Thyroid gland (tissue), 4 donors: ENCODE data around the gene DCLK2.

Experiments
- POLR2A ChIP-seq, 2 donors: fragments of 450-650 bp; IDR thresholded peaks; one replicate each; pipeline ENCODE4 v1.6.1; 2017; ENCODE audit warnings: antibody characterized with exemption in 2 of 2, mild to moderate bottlenecking in 2 of 2, moderate library complexity in 1 of 2
- TF ChIP-seq, protein P1 (sequence below), 6 experiments: fragments of 200-600 bp in 3 of 6; fragments of 450-650 bp in 3 of 6; sonication (generic) in 3 of 6; IDR thresholded peaks; one replicate each; pipeline ENCODE4 v1.5.1; 2016 to 2019; ENCODE audit warnings: antibody characterized with exemption in 6 of 6, mild to moderate bottlenecking in 2 of 6, inconsistent platforms in 1 of 6, moderate library complexity in 1 of 6

DNA sequence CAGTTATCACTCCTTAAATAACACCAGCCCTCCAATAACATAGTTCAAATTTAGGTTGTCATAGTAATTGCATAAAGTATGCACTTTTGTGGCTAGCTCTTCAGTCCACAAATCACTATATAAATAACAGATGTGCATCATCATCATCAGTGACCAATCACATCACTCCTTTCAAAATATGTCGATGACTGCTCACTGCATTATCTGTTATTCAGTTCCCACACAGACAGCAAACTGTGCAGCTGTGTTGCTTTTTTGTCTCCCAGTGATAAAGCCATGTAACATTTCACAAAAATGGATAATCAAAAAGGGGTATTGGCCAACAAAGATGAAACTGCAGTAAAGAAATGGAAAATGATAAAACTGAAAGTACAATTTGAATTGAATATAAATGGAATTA is 205.4 kb downstream of the DCLK2 start:
- TF ChIP-seq, protein P1, sequence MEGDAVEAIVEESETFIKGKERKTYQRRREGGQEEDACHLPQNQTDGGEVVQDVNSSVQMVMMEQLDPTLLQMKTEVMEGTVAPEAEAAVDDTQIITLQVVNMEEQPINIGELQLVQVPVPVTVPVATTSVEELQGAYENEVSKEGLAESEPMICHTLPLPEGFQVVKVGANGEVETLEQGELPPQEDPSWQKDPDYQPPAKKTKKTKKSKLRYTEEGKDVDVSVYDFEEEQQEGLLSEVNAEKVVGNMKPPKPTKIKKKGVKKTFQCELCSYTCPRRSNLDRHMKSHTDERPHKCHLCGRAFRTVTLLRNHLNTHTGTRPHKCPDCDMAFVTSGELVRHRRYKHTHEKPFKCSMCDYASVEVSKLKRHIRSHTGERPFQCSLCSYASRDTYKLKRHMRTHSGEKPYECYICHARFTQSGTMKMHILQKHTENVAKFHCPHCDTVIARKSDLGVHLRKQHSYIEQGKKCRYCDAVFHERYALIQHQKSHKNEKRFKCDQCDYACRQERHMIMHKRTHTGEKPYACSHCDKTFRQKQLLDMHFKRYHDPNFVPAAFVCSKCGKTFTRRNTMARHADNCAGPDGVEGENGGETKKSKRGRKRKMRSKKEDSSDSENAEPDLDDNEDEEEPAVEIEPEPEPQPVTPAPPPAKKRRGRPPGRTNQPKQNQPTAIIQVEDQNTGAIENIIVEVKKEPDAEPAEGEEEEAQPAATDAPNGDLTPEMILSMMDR (IDR thresholded peaks at IDR 0.05), result no peak
- no peak for TF ChIP-seq POLR2A (IDR thresholded peaks at IDR 0.05)
